Measurements from ENCODE around the gene CNP. TPM values are rescaled to one million over a fixed set of nuclear protein-coding genes. Genes with fewer than 3 reads are reported as not detected.
A peak's percentile ranks its signal among the peaks of the same experiment; 100 is the strongest.

CNP gene
- total and polyA plus RNA-seq, 10 of the 15 experiments (the other 5 are each of a cell fraction or from before 2014, with no cell fraction given) = 1.8 to 60.7 (median 31.4) TPM

DNA sequence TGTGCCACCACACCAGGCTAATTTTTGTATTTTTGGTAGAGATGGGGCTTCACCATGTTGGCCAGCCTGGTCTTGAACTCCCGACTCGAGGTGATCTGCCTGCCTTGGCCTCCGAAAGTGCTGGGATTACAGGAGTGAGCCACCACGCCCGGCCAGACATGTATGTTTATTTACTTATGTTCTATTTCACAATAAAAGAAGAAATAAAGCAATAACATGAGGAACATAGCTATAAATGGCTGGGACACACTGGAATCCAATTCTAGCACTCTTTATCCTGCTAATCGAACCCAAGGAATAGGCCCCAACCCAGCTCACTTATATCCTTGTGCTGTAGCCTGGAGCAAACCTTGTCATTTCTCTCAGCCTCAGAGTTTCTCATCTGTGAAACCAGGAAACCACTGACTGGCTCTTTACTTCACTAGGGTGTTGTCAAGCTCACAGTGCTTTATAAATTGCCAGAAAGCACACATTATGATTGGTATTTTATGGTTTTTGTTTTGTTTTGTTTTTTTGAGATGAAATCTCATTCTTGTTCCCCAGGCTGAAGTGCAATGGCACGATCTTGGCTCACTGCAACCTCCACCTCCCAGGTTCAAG, 40.5 kb upstream of the CNP start:
- no peak overlapping the region for H2AFZ ChIP-seq (ENCODE audit: control insufficient read depth, low read depth, low read length)
- DNase-seq (ENCODE audit: low read depth, low spot score) (no peak), FAIRE-seq (no peak), ATAC-seq (0 out of 3 replicates have a peak, but pooled peaks have one; percentile 8)
- no peaks in the 10 kb centered on the region for H3K27me3 ChIP-seq (replicated peaks in 1 of 2; ENCODE audit: control insufficient read depth in 2 of 2, insufficient read depth in 2 of 2, low read length in 1 of 2)
- H3K4me3 ChIP-seq = no peak overlapping the region
- ChIA-PET POLR2A (interaction anchor here (0.5 kb wide), 1 partner anchor 377 kb away, joined by 3 read pairs; no protein-coding TSS in a partner anchor), SMC1A (ENCODE audit: uncharacterized antibody, unreplicated experiment) (interaction anchor here (1.6 kb wide), 1 partner anchor 8 kb away, joined by 3 read pairs; the partner anchor contains the start of gene ACLY), RAD21 (ENCODE audit: unreplicated experiment) (no interaction called here), CTCF (interaction anchor here (1.0 to 1.3 kb wide), 2 partner anchors 8 to 33 kb away, joined by 3 to 4 read pairs; no protein-coding TSS in a partner anchor)
- intact Hi-C loops (cut with micrococcal nuclease; ENCODE audit: unreplicated experiment) = no loop called here
- no TSS peak for BruUV-seq (replicated peaks)
- no peaks in the 10 kb centered on the region for H4K20me1 ChIP-seq (ENCODE audit: control insufficient read depth, insufficient read depth)
- H3K79me2 ChIP-seq (ENCODE audit: control insufficient read depth, insufficient read depth, low read length) = peaks cover 8% of the 10 kb centered on the region
- H3K36me3 ChIP-seq (ENCODE audit: control insufficient read depth in 2 of 2, insufficient read depth in 2 of 2, low read length in 1 of 2) = no peaks in the 10 kb centered on the region
- H3K9ac ChIP-seq (ENCODE audit: control insufficient read depth, insufficient read depth, low read length) = no peak overlapping the region
- no peak overlapping the region for H3K27ac ChIP-seq (ENCODE audit: control insufficient read depth, insufficient read depth)
- H3K4me2 ChIP-seq (ENCODE audit: control insufficient read depth, insufficient read depth) = peak overlapping the region; percentile 34; the same call in 1 of the 2 replicates
- in situ Hi-C loops (cut with MboI) = no loop called here
- 91% methylated on average over 7 of the region's 7 CpGs for WGBS (ENCODE audit: insufficient coverage, insufficient replicate concordance, low lambda C conversion rate, missing lambda C conversion rate)
- H3K9me3 ChIP-seq (replicated peaks; ENCODE audit: control insufficient read depth, insufficient read depth, low read length) = no peaks in the 10 kb centered on the region
- TF ChIP-seq, protein P1, sequence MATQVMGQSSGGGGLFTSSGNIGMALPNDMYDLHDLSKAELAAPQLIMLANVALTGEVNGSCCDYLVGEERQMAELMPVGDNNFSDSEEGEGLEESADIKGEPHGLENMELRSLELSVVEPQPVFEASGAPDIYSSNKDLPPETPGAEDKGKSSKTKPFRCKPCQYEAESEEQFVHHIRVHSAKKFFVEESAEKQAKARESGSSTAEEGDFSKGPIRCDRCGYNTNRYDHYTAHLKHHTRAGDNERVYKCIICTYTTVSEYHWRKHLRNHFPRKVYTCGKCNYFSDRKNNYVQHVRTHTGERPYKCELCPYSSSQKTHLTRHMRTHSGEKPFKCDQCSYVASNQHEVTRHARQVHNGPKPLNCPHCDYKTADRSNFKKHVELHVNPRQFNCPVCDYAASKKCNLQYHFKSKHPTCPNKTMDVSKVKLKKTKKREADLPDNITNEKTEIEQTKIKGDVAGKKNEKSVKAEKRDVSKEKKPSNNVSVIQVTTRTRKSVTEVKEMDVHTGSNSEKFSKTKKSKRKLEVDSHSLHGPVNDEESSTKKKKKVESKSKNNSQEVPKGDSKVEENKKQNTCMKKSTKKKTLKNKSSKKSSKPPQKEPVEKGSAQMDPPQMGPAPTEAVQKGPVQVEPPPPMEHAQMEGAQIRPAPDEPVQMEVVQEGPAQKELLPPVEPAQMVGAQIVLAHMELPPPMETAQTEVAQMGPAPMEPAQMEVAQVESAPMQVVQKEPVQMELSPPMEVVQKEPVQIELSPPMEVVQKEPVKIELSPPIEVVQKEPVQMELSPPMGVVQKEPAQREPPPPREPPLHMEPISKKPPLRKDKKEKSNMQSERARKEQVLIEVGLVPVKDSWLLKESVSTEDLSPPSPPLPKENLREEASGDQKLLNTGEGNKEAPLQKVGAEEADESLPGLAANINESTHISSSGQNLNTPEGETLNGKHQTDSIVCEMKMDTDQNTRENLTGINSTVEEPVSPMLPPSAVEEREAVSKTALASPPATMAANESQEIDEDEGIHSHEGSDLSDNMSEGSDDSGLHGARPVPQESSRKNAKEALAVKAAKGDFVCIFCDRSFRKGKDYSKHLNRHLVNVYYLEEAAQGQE (IDR thresholded peaks at IDR 0.05; ENCODE audit: low read depth, low read length) = no peak
- TF ChIP-seq, protein P2, sequence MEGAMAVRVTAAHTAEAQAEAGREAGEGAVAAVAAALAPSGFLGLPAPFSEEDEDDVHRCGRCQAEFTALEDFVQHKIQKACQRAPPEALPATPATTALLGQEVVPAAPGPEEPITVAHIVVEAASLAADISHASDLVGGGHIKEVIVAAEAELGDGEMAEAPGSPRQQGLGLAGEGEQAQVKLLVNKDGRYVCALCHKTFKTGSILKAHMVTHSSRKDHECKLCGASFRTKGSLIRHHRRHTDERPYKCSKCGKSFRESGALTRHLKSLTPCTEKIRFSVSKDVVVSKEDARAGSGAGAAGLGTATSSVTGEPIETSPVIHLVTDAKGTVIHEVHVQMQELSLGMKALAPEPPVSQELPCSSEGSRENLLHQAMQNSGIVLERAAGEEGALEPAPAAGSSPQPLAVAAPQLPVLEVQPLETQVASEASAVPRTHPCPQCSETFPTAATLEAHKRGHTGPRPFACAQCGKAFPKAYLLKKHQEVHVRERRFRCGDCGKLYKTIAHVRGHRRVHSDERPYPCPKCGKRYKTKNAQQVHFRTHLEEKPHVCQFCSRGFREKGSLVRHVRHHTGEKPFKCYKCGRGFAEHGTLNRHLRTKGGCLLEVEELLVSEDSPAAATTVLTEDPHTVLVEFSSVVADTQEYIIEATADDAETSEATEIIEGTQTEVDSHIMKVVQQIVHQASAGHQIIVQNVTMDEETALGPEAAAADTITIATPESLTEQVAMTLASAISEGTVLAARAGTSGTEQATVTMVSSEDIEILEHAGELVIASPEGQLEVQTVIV (IDR thresholded peaks at IDR 0.05; ENCODE audit: borderline replicate concordance, partially characterized antibody) = peak; percentile 17
- TF ChIP-seq RUNX3 (IDR thresholded peaks at IDR 0.05; ENCODE audit: low read length) = peak; percentile 51; the same call in 1 of the 2 replicates
- TF ChIP-seq NFIC (IDR thresholded peaks at IDR 0.05; ENCODE audit: low read depth, low read length) = no peak
- peaks cover 7% of the 10 kb centered on the region for H3K4me1 ChIP-seq (ENCODE audit: control insufficient read depth, insufficient read depth, low read length)
